GM21723 (cell line): ENCODE results near the gene ERI3.
A peak's percentile ranks its signal among the peaks of the same experiment; 100 is the strongest.

ENCODE experiments used
- ATAC-seq: cut with Tn5 transposase; IDR thresholded peaks from one replicate; pipeline ENCODE4 v1.9.1; 2021; ENCODE audit warnings: mild to moderate bottlenecking, moderate library complexity; ENCODE audit not compliant: unreplicated experiment

ERI3 gene, protein sequence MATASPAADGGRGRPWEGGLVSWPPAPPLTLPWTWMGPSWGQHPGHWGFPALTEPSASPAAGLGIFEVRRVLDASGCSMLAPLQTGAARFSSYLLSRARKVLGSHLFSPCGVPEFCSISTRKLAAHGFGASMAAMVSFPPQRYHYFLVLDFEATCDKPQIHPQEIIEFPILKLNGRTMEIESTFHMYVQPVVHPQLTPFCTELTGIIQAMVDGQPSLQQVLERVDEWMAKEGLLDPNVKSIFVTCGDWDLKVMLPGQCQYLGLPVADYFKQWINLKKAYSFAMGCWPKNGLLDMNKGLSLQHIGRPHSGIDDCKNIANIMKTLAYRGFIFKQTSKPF

DNA sequence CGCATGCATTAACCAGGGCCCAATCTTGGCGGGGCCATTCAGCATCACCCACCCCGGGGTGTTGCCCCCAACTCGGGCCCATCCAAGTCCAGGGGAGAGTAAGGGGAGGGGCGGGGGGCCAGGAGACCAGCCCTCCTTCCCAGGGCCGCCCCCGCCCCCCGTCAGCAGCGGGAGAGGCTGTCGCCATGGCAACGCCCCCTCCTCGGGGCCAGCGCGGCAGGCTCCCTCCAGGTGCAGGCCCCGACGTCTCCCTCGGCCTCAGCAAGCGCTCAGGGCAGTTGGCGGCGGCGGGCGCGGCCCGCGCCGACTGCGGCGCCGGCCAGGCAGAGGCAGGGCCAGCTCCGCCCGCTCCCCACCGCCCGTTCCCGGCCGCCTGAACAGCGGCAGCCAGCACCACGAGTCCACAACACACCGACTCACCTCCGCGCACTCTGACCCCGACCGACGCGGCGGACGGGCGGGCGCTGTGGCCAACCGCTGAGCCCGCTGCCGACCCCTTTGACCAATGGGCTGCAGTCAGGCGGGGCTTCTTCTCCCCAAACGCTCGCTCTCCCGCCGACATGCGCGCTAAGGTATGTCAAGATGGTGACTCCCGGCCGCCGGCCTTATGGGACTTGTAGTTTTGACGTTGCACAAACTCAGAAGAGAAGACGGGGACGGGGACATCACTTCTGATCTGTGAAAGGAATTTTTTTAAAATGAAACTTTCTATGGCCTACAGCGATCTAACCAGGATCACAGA, at the start of gene ERI3:
ERI3 (minus strand) TSS at position 418 of the 742 bp plus-strand sequence; CDS start at position 187, 231 bp downstream.
- ATAC-seq, result peak; percentile 99

DNA sequence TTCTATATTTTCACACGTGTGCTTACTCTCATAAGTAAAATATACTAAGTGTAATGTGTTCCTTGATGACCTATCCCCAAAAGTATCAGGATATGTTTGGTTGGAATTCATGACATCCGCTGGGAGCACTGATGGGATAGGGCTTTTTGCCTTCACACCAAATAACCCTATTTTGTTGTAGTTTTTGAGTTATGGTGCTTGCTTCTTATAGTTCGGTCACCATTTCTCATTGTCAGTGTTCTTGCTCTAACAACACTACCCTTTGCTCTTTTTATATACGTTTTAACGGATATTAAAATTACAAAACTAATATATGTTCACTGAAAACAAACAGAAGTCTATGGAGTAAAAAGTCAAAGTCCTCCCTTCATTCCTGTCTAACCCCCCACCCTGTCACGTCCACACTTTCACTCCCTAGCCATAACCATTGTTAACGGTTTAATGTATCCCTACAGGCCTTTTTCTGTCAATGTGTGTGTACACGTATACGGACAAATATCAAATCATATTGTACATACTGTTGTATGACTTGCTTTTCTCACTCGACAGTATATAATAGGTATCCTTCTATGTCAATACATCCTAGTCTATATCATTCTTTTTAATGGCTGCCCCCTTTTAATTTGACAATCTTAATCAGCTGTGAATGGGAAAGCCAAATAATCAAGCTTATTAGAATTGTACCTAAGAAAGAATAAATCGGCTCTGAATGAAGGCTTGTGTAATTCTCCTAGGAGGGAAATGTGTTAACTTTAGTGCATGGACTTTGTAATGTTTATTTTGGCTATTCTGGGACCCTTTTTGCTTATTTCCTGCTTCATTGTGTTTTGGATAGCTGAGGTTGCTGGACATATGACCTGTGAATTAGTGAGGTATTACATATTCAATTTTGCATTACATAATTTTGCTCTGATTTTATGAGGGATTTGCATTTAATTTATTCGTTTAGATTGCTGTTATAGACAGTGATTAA, 46.5 kb upstream of the ERI3 start:
- ATAC-seq, result no peak

DNA sequence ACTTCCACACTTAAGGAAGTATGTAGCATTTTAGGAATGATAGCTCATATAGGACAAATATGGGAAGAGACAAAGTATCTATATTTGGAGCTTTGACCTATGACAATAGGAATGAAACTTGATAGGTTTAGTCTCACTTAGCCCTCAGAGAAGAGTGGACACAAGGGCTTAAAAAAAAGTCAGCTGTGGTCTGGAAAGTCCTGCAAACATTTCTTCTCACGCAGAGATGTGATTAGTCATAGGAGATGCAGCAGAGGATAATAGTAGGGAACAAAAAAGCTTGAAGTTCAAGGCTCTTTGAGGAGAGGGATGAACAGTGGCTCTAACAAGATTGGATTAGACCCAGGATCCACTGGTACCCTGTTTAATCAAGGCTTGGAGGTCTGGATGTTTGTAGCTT, 35.2 kb upstream of the ERI3 start:
- ATAC-seq, result no peak

DNA sequence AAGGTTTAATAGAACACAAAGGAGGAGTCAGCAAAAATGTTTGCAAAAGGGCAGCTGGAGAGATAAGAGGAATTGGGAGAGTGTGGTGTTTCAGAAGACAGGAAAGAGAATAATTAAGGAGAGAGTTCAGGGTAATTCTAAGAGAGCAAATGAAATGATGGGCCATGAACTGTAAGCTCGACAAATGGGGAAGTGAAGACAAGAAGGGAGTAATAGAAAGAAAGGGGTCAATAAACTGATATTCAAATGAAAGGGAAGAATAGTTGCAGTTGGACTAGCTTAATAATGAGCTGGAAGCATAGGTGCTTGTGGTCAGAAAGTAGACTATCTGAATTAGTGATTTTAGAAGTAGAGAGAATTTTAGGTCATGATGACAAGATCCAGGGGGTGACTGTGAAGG, 34.4 kb upstream of the ERI3 start:
- ATAC-seq, result no peak

DNA sequence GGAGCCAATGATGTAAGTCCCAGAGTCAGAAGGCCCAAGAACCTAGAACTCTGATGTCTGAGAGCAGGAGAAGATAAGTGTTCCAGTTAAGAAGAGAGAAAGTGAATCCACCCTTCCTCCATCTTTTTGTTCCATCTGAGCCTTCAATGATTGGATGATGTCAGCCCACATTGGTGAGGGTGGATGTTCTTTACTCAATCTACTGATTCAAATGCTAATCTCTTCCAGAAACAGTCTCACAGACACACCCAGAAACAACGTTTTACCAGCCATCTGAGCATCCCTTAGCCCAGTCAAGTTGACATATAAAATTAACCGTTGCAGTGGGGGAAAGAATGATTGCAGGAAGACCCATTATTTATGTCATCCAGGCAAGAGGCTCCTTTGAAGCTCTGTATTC, 33.5 kb upstream of the ERI3 start:
- ATAC-seq, result no peak

DNA sequence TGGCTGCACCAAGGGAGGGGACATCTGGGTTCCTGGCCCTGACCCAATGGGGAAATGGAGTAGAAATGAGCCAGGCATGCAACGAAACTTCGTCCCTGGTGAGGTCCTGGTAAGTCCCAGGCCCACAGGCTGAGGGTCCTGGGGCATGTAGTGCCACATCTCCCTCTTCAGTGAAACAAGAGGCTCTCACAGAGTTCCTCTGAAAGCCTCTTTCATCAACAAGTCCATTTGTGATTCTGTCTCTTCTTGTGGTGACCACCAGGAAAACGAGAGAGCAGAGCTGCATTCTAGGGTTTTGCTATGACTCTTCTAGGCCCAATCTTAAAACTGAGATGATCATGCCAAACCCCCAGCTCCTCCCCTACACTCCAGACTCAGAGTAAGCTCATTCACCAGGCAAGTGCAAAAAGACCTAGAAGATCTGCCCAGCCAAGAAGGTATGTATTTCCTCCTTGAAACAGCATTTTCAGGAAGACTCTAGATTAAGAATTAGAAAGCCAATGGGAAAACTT, 25.7 kb upstream of the ERI3 start:
- no peak for ATAC-seq

DNA sequence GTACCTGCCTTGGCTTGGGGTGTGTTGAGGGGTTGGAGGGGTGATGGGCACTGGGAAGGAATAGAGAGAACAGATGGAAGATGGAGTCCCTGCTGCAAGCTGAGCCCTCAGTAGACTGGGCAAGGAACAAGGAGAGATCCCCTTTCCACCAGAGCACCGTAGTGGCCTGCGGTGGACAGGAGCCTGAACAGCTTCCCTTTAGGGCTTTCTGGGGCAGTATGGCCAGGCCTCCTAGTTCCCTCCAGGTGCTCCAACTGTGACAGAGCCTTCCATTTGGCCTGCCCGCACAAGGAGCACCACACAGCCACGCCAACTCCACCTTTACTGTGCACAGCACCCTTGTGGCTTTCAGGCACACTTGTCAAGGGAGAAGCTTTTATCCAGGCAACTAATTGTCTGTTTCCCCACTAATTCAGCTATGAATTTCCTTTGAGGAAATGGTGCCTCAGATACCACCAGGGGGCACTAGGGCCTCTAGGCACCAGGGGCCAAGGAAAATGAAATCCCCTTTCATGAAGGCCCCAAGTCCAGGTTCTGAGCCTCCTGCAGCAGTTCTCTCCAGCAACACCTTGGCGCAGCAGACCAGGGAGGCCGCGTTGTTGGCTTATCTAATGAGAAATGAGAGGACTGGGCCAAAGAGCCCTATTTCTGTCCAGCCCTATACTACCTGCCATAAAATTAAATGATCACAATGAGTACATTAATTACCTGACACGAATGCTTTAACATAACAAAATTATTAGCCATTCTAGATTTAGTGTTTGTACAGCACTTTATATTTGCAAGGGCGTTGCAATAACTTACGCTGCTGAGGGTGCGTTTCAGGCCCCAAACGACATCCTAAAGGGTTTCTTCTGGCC, 23.1 kb upstream of the ERI3 start:
- no peak for ATAC-seq

DNA sequence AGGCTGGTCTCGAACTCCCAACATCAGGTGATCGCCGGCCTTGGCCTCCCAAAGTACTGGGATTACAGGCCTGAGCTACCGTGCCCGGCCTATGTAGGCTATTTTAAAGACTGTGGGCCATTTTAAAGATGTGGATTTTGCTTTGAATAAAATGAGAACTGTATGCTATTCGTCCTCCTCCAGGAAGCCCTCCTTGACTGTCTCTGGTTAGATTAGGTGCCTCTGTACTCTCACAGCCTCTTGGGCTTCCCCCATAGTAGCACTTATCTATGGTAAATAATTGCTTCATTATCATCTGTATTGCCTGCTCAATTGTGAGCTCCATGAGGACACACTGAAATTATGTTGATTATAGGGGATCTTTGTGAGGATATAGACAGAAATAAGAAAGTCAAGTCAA, 20.5 kb upstream of the ERI3 start:
- no peak for ATAC-seq

DNA sequence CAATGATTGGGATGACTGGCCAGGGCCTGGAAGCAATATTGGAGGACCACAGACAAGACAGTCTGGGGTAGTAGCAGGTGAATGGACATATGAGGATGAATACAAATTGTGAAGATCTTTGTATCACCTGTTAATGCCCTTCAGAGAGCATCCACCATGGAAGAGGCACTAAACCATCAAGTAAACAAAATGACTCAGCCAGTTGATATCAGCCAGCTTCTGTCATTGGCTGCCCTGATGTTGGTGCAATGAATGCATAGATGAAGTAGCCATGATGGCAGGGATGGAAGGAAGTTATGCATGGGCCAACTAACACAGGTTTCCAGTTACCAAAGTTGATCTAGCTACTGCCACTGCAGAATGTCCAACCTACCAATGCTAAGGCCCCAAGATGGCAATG, 16.1 kb upstream of the ERI3 start:
- ATAC-seq, result no peak

DNA sequence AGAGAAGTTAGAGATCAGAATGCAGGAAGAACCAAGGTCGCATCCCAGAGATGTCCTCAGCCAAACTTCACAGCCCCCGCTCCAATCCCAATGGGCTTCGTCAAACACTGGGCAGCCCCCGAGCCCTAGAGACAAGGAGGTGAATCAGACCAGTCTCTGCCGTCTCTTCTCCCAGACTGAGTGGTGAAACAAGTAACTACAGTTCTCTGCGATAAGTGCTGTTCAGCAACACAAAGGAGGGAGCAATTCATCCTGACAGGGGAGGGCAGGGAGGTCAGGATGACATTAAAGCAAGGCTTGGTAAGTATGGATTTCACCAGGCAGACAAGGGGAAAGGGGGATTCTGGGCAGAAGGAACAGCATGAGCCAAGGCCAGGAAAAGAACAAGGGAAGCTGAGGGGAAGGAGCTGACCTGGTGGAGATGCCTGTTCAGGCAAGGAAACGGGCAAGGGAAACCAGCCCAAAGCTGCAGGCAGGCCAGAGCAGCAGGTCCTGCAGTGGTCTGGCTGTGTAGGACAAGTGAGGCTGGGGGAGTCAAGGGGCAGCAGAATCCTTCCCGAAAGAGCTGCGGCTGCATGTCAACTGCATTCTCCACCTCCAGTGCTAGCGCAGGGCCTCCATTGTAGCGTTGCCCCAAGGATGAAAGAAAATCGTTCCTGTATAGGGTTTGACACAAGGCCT, 13.6 kb upstream of the ERI3 start:
- no peak for ATAC-seq

DNA sequence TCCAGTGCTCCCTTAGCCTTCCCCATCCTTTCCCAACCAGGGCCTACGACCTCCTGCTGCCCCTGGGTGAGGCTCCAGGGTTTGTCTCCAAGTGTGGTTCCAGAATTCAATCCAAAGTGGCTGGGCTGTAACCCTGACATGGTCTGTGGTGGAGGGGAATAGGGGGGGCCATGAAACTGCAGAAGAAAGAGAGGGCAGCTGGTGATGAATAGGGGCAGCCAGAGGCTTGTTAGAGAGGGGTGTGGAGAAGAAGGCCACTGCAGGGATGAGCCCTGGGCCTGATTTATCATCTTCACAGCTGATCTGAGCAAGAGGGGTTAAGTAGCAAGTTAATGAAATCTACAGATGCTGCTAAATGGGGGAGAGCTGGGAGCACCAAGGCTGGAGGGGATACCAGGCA, 12.9 kb upstream of the ERI3 start:
- ATAC-seq, result no peak

DNA sequence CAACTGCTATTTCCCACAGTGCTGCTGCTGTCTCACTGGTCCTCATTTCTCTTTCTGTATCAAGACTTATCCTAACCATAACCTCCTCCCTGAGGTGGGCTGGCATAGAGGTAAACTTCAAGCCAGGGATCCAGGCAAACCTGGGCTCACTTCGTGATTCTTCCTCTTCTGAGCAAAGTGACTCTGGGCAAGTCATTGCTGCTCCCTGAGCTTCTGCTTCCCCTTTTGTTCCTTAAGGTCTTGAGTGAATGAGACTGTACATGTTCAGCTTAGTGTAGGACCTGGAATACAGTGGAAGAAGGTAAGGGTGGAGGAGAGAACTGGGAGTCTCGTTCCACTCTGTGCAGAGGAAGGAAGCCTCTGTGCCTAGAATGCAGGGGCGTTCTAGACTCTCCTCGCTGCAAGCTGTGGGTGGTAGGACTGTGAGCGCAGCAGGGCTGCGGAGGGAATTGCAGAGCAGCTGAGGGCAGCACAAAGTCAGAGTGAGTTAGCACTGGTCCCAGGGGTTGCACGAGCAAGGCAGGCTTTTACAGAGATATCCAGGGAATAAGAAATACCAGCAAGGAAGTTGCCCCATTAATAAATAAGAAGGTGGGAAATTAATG, 11.4 kb upstream of the ERI3 start:
- ATAC-seq, result no peak

DNA sequence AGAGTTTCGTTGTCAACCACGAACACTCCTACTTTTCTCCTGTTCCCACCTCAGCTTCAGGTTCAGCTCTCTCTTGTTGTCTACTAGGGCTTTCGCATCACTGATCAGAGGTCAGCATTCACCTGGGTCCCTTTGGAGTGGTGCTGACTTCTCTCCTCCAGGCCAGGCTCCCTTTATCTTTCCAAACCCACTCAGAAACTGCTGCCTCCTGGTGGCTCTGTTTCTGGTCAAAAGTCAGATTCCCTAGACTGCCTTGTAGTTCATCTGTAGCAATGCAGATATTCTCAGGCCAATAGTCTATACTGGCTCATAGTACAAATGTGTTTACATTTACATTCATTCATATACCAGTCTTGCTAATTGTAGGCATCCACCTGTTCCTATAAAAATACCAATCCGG, 6.4 kb upstream of the ERI3 start:
- no peak for ATAC-seq

DNA sequence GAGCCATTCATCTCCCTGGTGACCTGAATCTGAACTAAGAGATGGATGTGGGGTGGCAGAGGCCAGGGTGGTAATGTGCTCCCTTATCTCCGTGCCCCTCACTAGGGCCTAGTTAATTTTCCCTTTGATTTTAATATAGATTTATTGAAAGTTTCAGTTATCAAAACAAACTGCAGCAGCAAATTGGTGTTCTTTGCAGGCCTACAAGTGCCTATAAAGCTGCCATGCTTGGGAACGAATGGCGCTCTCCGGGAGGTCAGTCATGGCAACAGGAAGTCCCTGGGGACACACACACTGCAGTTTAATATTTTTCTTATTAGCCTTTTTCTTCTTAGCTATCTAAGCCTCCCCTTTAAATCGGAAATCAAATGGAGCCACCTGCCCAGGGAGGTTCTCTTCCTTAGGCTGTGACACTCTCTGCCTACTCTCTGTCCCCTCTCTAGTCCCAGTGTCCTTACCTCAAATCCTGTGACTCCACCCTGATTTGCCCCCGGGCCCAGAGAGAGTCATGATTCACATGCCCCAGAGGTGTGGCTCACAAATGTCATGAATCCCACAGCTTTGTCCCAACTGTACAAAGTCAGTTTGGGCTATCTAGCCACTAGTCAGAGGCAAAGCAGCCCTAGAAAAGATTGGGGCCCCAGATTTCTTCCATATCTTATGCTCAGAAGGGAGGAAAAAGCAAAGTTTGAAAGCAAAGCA, 4.3 kb upstream of the ERI3 start:
- no peak for ATAC-seq

DNA sequence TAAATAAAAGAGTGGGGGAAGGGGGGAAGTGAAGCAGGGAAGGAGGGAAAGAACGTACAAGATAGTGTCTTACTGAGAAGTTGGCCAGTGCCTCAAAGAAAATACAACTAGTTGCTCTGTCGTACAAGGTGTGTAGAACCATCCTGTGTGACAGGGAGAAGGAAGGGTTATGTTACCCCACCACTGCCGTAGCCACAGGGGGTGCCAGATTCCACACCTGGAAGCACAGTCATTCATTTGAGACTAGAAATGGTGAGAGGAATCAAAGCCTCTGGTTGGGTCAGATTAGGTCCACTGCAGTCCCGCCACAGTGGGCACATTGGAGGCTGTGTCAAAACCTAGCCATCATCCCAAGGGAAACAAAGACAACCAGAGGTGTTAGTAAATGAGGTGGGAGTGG, 2.7 kb upstream of the ERI3 start:
- ATAC-seq, result no peak

DNA sequence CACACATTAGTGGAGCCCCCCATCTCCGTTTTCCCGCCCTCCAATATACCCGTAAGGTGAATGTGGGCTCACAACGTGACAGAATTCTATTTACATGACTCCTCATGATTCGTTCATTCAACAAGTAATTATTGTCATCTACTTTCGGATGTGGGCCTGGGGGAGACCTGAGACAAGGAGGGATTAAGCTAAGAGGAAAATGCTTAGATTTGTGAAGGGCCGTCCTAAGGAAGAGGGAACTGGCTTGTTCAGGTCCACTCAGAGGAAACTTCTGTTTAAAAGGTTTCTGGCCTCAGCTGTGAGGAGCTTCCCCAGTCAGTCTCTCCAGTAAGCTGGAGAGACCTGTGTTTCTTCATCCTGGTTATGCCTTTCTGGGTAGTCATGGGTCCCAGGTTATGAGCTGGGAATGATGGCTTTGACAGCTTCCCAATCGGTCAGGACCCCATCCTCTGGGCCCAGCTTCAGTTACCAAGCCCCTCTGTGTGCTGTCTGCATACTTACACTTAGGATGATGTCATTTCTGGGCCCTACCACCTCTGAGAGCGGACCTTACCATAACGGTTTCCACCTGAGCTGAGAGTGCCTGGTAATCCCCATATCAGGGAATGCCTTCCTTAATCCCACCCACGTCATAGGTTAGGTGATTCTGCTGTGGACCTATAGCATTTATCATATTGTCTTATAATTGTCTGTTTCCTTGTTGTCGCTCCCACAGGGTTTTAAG, 687 bp upstream of the ERI3 start:
- ATAC-seq, result no peak

DNA sequence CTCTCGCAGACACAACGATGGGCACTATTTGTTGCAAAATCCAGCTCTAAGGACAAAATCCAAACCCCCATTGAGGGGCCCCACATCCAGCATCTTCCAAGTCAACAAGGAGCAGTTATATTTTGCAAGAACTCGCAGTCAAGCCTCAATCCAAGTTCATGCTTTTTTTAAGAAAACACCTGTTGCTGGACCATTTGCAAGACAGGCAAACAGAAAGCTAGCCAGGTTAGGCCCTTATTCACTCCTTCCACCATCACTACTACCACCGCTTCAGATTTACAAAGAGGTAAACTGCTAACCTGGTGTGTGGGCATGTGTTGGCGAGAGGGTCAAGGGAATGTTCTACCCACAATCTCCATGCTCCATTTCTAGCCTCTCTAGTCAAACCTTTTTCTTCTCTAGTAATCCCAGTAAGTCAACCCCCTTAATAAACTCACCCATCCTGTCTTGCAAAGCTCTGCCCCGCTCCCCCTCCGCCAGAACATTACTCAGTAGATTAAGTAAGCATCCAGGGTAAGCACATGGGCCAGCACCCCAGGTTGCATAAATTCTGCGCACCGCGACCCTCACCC, 703 bp downstream of the ERI3 start:
- no peak for ATAC-seq

DNA sequence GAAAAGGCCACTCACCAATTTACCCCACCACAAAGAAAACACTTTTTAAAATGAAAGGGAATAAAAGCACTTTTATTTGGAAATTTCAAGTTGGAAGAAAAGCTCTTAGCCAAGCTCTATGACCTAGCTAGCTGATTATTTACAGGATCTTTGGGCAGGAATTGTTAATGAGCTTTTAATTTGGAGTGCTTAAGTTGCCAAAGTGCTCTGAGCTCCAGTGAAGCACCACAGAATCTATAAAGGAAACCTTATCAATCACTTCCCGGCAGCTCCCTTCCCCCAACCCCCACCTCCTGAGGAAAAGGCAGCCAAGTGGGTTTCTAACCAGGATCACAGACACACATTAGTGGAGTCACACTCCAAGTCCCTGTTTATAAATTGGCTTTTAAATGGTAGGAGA, 1.5 kb downstream of the ERI3 start:
- no peak for ATAC-seq
